Measurements from ENCODE around the gene FAN1. TPM values are rescaled to one million over a fixed set of nuclear protein-coding genes. Genes with fewer than 3 reads are reported as not detected.

The FAN1 gene
- total and polyA plus RNA-seq, 2 experiments from 2014 or later: 14.6 to 17.2 TPM

GRCh38 chr15:30919877-30920550, 16.3 kb downstream of the FAN1 start:
- H3K36me3 ChIP-seq (ENCODE audit: low read depth): peaks cover 28% of the 10 kb centered on the region
- H3K79me2 ChIP-seq (ENCODE audit: insufficient read depth): no peaks in the 10 kb centered on the region
- no peak overlapping the region for H2AFZ ChIP-seq
- H3F3A ChIP-seq (ENCODE audit: insufficient read depth): no peaks in the 10 kb centered on the region
- no peaks in the 10 kb centered on the region for H4K20me1 ChIP-seq (ENCODE audit: insufficient read depth)
- H3K9me3 ChIP-seq (ENCODE audit: low read depth): no peaks in the 10 kb centered on the region
- H3K4me2 ChIP-seq (ENCODE audit: unreplicated experiment): no peak overlapping the region
- no peak overlapping the region for H3K9ac ChIP-seq
- WGBS, 2 experiments (ENCODE audit: low coverage in 1 of 2, low lambda C conversion rate in 2 of 2, missing lambda C conversion rate in 2 of 2): 94 to 96% methylated on average over 5 of the region's 5 CpGs
- no peak for TF ChIP-seq EZH2 (IDR thresholded peaks at IDR 0.05; ENCODE audit: insufficient read depth, poor library complexity, severe bottlenecking)
- no peak for TF ChIP-seq EZH2phosphoT487 (IDR thresholded peaks at IDR 0.05; ENCODE audit: insufficient read depth, low read depth)
- H3K27me3 ChIP-seq (replicated peaks; ENCODE audit: insufficient read depth): no peaks in the 10 kb centered on the region
- H3K4me3 ChIP-seq: no peak overlapping the region
- in situ Hi-C loops (cut with MboI): no loop called here
- H3K4me1 ChIP-seq (ENCODE audit: insufficient read depth): 0 out of 2 replicates have a peak, but pooled peaks cover 7% of the 10 kb centered on the region
- DNase-seq: no peak
- H3K27ac ChIP-seq: no peak overlapping the region
- H3K9me2 ChIP-seq (ENCODE audit: insufficient read depth): no peaks in the 10 kb centered on the region

GRCh38 chr15:30921106-30921505, 17.4 kb downstream of the FAN1 start:
- TF ChIP-seq EZH2phosphoT487 (IDR thresholded peaks at IDR 0.05; ENCODE audit: insufficient read depth, low read depth) (no peak), EZH2 (IDR thresholded peaks at IDR 0.05; ENCODE audit: insufficient read depth, poor library complexity, severe bottlenecking) (no peak)
- no peaks in the 10 kb centered on the region for H3F3A ChIP-seq (ENCODE audit: insufficient read depth)
- H3K9me2 ChIP-seq (ENCODE audit: insufficient read depth): no peaks in the 10 kb centered on the region
- H2AFZ ChIP-seq: no peak overlapping the region
- 0 out of 2 replicates have a peak, but pooled peaks cover 7% of the 10 kb centered on the region for H3K4me1 ChIP-seq (ENCODE audit: insufficient read depth)
- no peaks in the 10 kb centered on the region for H3K27me3 ChIP-seq (replicated peaks; ENCODE audit: insufficient read depth)
- no peaks in the 10 kb centered on the region for H4K20me1 ChIP-seq (ENCODE audit: insufficient read depth)
- H3K4me3 ChIP-seq: no peak overlapping the region
- no peak for DNase-seq
- 95 to 96% methylated on average over 4 of the region's 4 CpGs for WGBS, 2 experiments (ENCODE audit: low coverage in 1 of 2, low lambda C conversion rate in 2 of 2, missing lambda C conversion rate in 2 of 2)
- peaks cover 20% of the 10 kb centered on the region; the same call in 1 of the 2 replicates for H3K36me3 ChIP-seq (ENCODE audit: low read depth)
- no peak overlapping the region for H3K27ac ChIP-seq
- in situ Hi-C loops (cut with MboI): no loop called here
- no peaks in the 10 kb centered on the region for H3K79me2 ChIP-seq (ENCODE audit: insufficient read depth)
- H3K9me3 ChIP-seq (ENCODE audit: low read depth): no peaks in the 10 kb centered on the region
- no peak overlapping the region for H3K9ac ChIP-seq
- no peak overlapping the region for H3K4me2 ChIP-seq (ENCODE audit: unreplicated experiment)

- H3K27ac ChIP-seq: no peak overlapping the region
- no peaks in the 10 kb centered on the region for H3F3A ChIP-seq (ENCODE audit: insufficient read depth)
- H3K4me1 ChIP-seq (ENCODE audit: insufficient read depth): 0 out of 2 replicates have a peak, but pooled peaks cover 7% of the 10 kb centered on the region
- 83 to 87% methylated on average over 9 of the region's 9 CpGs for WGBS, 2 experiments (ENCODE audit: low coverage in 1 of 2, low lambda C conversion rate in 2 of 2, missing lambda C conversion rate in 2 of 2)
- no peaks in the 10 kb centered on the region for H3K9me3 ChIP-seq (ENCODE audit: low read depth)
- no peaks in the 10 kb centered on the region for H4K20me1 ChIP-seq (ENCODE audit: insufficient read depth)
- H3K36me3 ChIP-seq (ENCODE audit: low read depth): peaks cover 19% of the 10 kb centered on the region; the same call in 1 of the 2 replicates
- no peaks in the 10 kb centered on the region for H3K79me2 ChIP-seq (ENCODE audit: insufficient read depth)
- no peak overlapping the region for H2AFZ ChIP-seq
- H3K4me3 ChIP-seq: no peak overlapping the region
- H3K27me3 ChIP-seq (replicated peaks; ENCODE audit: insufficient read depth): no peaks in the 10 kb centered on the region
- no peak overlapping the region for H3K9ac ChIP-seq
- H3K9me2 ChIP-seq (ENCODE audit: insufficient read depth): no peaks in the 10 kb centered on the region
- no peak overlapping the region for H3K4me2 ChIP-seq (ENCODE audit: unreplicated experiment)
- DNase-seq: no peak
- in situ Hi-C loops (cut with MboI): no loop called here
- TF ChIP-seq EZH2phosphoT487 (IDR thresholded peaks at IDR 0.05; ENCODE audit: insufficient read depth, low read depth): no peak
- no peak for TF ChIP-seq EZH2 (IDR thresholded peaks at IDR 0.05; ENCODE audit: insufficient read depth, poor library complexity, severe bottlenecking)
Observed at GRCh38 chr15:30921781-30922479, 18.2 kb downstream of the FAN1 start.

GRCh38 chr15:30922480-30923311, 19.0 kb downstream of the FAN1 start:
- Histone ChIP-seq H3K4me2 (ENCODE audit: unreplicated experiment) (no peak overlapping the region), H4K20me1 (ENCODE audit: insufficient read depth) (no peaks in the 10 kb centered on the region), H3K9ac (no peak overlapping the region), H2AFZ (no peak overlapping the region), H3K27me3 (replicated peaks; ENCODE audit: insufficient read depth) (no peaks in the 10 kb centered on the region), H3K9me2 (ENCODE audit: insufficient read depth) (no peaks in the 10 kb centered on the region), H3K27ac (no peak overlapping the region), H3F3A (ENCODE audit: insufficient read depth) (no peaks in the 10 kb centered on the region), H3K79me2 (ENCODE audit: insufficient read depth) (no peaks in the 10 kb centered on the region), H3K9me3 (ENCODE audit: low read depth) (no peaks in the 10 kb centered on the region), H3K4me3 (no peak overlapping the region), H3K4me1 (ENCODE audit: insufficient read depth) (0 out of 2 replicates have a peak, but pooled peaks cover 7% of the 10 kb centered on the region), H3K36me3 (ENCODE audit: low read depth) (peaks cover 19% of the 10 kb centered on the region; the same call in 1 of the 2 replicates)
- in situ Hi-C loops (cut with MboI): no loop called here
- peak; percentile 47 for DNase-seq
- WGBS, 2 experiments (ENCODE audit: low coverage in 1 of 2, low lambda C conversion rate in 2 of 2, missing lambda C conversion rate in 2 of 2): 76 to 80% methylated on average over 13 to 14 of the region's 14 CpGs
- TF ChIP-seq EZH2 (IDR thresholded peaks at IDR 0.05; ENCODE audit: insufficient read depth, poor library complexity, severe bottlenecking): no peak
- TF ChIP-seq EZH2phosphoT487 (IDR thresholded peaks at IDR 0.05; ENCODE audit: insufficient read depth, low read depth): no peak
